Suprapubic skin (tissue), 4 donors: ENCODE data around the gene MRPL2. TPM values are rescaled to one million over a fixed set of nuclear protein-coding genes. Genes with fewer than 3 reads are reported as not detected.
A peak's percentile ranks its signal among the peaks of the same experiment; 100 is the strongest.

ENCODE experiments used
- DNase-seq, 2 donors: peaks; one replicate each; pipeline ENCODE4 v3.0.0-alpha.2; 2019; ENCODE audit warnings: low spot score in 2 of 2
- H3K27ac ChIP-seq: fragments of 200-600 bp; sonication (generic); one replicate; pipeline ENCODE4 v1.5.1; 2019
- H3K27me3 ChIP-seq: fragments of 200-600 bp; sonication (generic); one replicate; pipeline ENCODE4 v1.5.1; 2019
- H3K36me3 ChIP-seq: fragments of 200-600 bp; sonication (generic); one replicate; pipeline ENCODE4 v1.5.1; 2019
- H3K4me1 ChIP-seq: fragments of 200-600 bp; sonication (generic); one replicate; pipeline ENCODE4 v1.5.1; 2019
- H3K4me3 ChIP-seq: fragments of 200-600 bp; sonication (generic); one replicate; pipeline ENCODE4 v1.5.1; 2019; ENCODE audit warnings: mild to moderate bottlenecking
- H3K9me3 ChIP-seq: fragments of 200-600 bp; sonication (generic); one replicate; pipeline ENCODE4 v1.5.1; 2019
- CTCF ChIP-seq, 2 donors: fragments of 200-600 bp in 1 of 2; fragments of 450-650 bp in 1 of 2; sonication (generic) in 1 of 2; IDR thresholded peaks; one replicate each; pipeline ENCODE4 v1.5.1; 2016 to 2019; ENCODE audit warnings: antibody characterized with exemption in 2 of 2, mild to moderate bottlenecking in 1 of 2, moderate library complexity in 1 of 2
- EP300 ChIP-seq: sonication (generic); formaldehyde crosslinking; IDR thresholded peaks from one replicate; pipeline ENCODE4 v1.6.1; 2017; ENCODE audit warnings: antibody characterized with exemption
- POLR2A ChIP-seq, 2 donors: fragments of 450-650 bp; IDR thresholded peaks; one replicate each; pipeline ENCODE4 v1.6.1; 2017; ENCODE audit warnings: antibody characterized with exemption in 2 of 2, mild to moderate bottlenecking in 2 of 2, moderate library complexity in 2 of 2
- POLR2AphosphoS5 ChIP-seq, 3 donors: sonication (generic); formaldehyde crosslinking; IDR thresholded peaks; one replicate each; pipeline ENCODE4 v1.6.1; 2017; ENCODE audit warnings: antibody characterized with exemption in 3 of 3
- WGBS: methylation state at CpG from one replicate; pipeline ENCODE4 v1.1.5; 2018; 5-methylcytosine and 5-hydroxymethylcytosine counted together
- total RNA-seq, 4 donors: library from RNA; depleted of rRNA; stranded (reverse); fragments of >200 nt; gene quantifications; one replicate each; pipeline ENCODE4 v1.1.0, GENCODE V29; 2016

MRPL2 gene
- total RNA-seq, 4 donors from 2014 or later: 21.2 to 38.1 (median 25.9) TPM

- no peak for TF ChIP-seq EP300
- no peak for TF ChIP-seq CTCF (IDR thresholded peaks at IDR 0.05)
- peak in 1 of 3 donors; percentile 10 for TF ChIP-seq POLR2AphosphoS5 (IDR thresholded peaks at IDR 0.05)
- no peak for TF ChIP-seq POLR2A (IDR thresholded peaks at IDR 0.05)
- Histone ChIP-seq H3K4me3 (peak overlapping the region; percentile 45), H3K27me3 (no peaks in the 10 kb centered on the region), H3K4me1 (peaks cover 70% of the 10 kb centered on the region), H3K36me3 (no peaks in the 10 kb centered on the region), H3K27ac (peak overlapping the region; percentile 62), H3K9me3 (no peaks in the 10 kb centered on the region)
- no peak for DNase-seq
- 35% methylated on average over 9 of the region's 9 CpGs for WGBS
Measured at GRCh38 chr6:43093436-43094289, 34.4 kb upstream of the MRPL2 start.

- TF ChIP-seq POLR2AphosphoS5 (IDR thresholded peaks at IDR 0.05) (no peak), POLR2A (IDR thresholded peaks at IDR 0.05) (no peak), CTCF (IDR thresholded peaks at IDR 0.05) (no peak), EP300 (no peak)
- no peak overlapping the region for H3K4me3 ChIP-seq
- H3K27ac ChIP-seq: no peak overlapping the region
- no peaks in the 10 kb centered on the region for H3K36me3 ChIP-seq
- no peaks in the 10 kb centered on the region for H3K9me3 ChIP-seq
- peaks cover 80% of the 10 kb centered on the region for H3K4me1 ChIP-seq
- H3K27me3 ChIP-seq: no peaks in the 10 kb centered on the region
- no peak for DNase-seq
Measured at GRCh38 chr6:43092635-43093034, 33.4 kb upstream of the MRPL2 start.

GRCh38 chr6:43091436-43091991, 32.3 kb upstream of the MRPL2 start:
- Histone ChIP-seq H3K27ac (peak overlapping the region; percentile 80), H3K4me1 (peaks cover 77% of the 10 kb centered on the region), H3K36me3 (no peaks in the 10 kb centered on the region), H3K27me3 (no peaks in the 10 kb centered on the region), H3K4me3 (no peak overlapping the region), H3K9me3 (no peaks in the 10 kb centered on the region)
- no peak for DNase-seq
- TF ChIP-seq POLR2A (IDR thresholded peaks at IDR 0.05): no peak
- TF ChIP-seq EP300: no peak
- no peak for TF ChIP-seq POLR2AphosphoS5 (IDR thresholded peaks at IDR 0.05)
- no peak for TF ChIP-seq CTCF (IDR thresholded peaks at IDR 0.05)
- WGBS: 79% methylated on average over 10 of the region's 10 CpGs

GRCh38 chr6:43091020-43091419, 31.8 kb upstream of the MRPL2 start:
- TF ChIP-seq POLR2AphosphoS5 (IDR thresholded peaks at IDR 0.05): no peak
- TF ChIP-seq POLR2A (IDR thresholded peaks at IDR 0.05): no peak
- TF ChIP-seq EP300: no peak
- no peak for TF ChIP-seq CTCF (IDR thresholded peaks at IDR 0.05)
- no peak for DNase-seq
- peaks cover 72% of the 10 kb centered on the region for H3K4me1 ChIP-seq
- H3K27me3 ChIP-seq: no peaks in the 10 kb centered on the region
- H3K36me3 ChIP-seq: no peaks in the 10 kb centered on the region
- peak overlapping the region; percentile 80 for H3K27ac ChIP-seq
- no peak overlapping the region for H3K4me3 ChIP-seq
- H3K9me3 ChIP-seq: no peaks in the 10 kb centered on the region
- 68% methylated on average over 5 of the region's 5 CpGs for WGBS

DNA sequence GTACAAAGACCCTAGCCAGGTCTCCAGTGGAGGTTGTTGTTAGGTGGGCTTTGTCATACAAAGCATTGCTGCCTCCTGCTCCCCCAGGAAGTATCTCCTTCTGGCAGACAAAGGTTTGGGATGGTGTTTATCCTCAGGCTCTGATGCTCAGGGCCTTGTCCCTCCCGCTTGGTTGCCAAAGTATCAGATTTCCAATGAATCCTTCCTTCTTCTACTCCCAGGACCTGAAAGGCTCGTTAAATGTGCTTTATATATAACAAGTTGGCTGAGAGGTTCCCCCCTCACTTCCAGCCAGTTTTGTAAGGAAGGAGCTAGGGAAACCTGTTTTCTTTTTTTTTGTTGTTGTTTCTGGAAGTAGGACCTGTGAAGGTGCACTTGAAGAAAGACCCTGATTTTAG, 31.3 kb upstream of the MRPL2 start:
- H3K9me3 ChIP-seq: no peaks in the 10 kb centered on the region
- no peak overlapping the region for H3K4me3 ChIP-seq
- H3K36me3 ChIP-seq: no peaks in the 10 kb centered on the region
- H3K27ac ChIP-seq: peak overlapping the region; percentile 80
- no peaks in the 10 kb centered on the region for H3K27me3 ChIP-seq
- no peak for DNase-seq
- no peak for TF ChIP-seq CTCF (IDR thresholded peaks at IDR 0.05)
- no peak for TF ChIP-seq EP300
- TF ChIP-seq POLR2AphosphoS5 (IDR thresholded peaks at IDR 0.05): no peak
- no peak for TF ChIP-seq POLR2A (IDR thresholded peaks at IDR 0.05)
- H3K4me1 ChIP-seq: peaks cover 68% of the 10 kb centered on the region
- WGBS: 35% methylated on average over 2 of the region's 2 CpGs
